DOHH2 (cell line): ENCODE measurements around the gene SLC16A1.

Experiments used
- EZH2phosphoT487 ChIP-seq: fragments of 200-600 bp; sonication (generic); IDR thresholded peaks from 2 replicates; pipeline ENCODE4 v1.6.1; 2017; ENCODE audit warnings: borderline replicate concordance, mild to moderate bottlenecking, antibody characterized with exemption, low read length, moderate library complexity, mixed read lengths
- TF ChIP-seq, protein P1 (sequence below): fragments of 200-600 bp; sonication (generic); IDR thresholded peaks from one replicate; pipeline ENCODE4 v1.5.1; 2014; ENCODE audit warnings: antibody characterized with exemption, mild to moderate bottlenecking, low read depth, low read length; ENCODE audit not compliant: poor library complexity, severe bottlenecking

DNA sequence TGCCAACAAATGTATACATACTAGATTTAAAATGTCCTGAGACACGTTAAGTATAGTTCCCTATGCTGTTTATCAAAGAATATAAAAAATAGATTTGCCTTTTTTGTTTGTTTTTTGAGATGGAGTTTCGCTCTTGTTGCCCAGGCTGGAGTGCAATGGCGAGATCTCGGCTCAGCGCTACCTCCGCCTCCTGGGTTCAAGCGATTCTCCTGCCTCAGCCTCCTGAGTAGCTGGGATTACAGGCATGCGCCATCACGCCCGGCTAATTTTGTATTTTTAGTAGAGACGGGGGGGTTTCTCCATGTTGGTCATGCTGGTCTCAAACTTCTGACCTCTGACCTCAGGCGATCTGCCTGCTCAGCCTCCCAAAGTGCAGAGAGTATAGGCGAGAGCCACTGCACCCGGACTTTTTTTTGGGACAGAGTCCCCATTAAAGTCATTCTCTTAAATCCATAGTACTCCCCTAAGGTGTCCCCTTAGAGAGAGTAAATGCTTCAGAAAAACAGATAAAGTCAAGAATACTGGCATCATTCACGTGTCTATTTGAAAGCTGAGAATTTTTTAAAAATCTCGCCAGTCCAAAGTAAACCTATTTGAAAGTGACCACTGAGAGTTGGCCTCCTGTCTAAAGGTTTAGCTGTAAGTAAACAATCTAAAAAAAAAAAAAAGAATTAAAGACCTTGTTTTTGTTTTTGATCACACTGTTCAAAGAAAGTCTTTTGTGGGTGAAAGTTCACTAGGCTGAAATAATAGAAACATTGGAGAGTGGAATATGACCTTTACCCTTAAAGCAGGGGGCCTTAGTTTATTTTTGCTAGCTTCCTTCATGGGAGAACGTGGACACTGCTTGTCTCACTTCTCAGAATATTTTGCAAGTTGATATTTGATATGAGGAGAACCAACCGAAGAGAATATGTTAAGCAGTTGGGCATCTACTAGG is 48.0 kb upstream of the SLC16A1 start:
- TF ChIP-seq, protein P1, sequence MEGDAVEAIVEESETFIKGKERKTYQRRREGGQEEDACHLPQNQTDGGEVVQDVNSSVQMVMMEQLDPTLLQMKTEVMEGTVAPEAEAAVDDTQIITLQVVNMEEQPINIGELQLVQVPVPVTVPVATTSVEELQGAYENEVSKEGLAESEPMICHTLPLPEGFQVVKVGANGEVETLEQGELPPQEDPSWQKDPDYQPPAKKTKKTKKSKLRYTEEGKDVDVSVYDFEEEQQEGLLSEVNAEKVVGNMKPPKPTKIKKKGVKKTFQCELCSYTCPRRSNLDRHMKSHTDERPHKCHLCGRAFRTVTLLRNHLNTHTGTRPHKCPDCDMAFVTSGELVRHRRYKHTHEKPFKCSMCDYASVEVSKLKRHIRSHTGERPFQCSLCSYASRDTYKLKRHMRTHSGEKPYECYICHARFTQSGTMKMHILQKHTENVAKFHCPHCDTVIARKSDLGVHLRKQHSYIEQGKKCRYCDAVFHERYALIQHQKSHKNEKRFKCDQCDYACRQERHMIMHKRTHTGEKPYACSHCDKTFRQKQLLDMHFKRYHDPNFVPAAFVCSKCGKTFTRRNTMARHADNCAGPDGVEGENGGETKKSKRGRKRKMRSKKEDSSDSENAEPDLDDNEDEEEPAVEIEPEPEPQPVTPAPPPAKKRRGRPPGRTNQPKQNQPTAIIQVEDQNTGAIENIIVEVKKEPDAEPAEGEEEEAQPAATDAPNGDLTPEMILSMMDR: no peak
- no peak for TF ChIP-seq EZH2phosphoT487
